H1 (cell line): ENCODE measurements around the gene PTHLH. TPM values are rescaled to one million over a fixed set of nuclear protein-coding genes. Genes with fewer than 3 reads are reported as not detected.
A peak's percentile ranks its signal among the peaks of the same experiment; 100 is the strongest.

ENCODE experiments used
- CTCF ChIA-PET: fragments of 300-600 bp; sonication (Branson Sonifier 250); formaldehyde crosslinking; loops from one replicate; lab custom pipeline; 2021; ENCODE audit not compliant: partially characterized antibody; lab: Charles Lee
- POLR2A ChIA-PET: fragments of 300-600 bp; sonication (Branson Sonifier 250); formaldehyde crosslinking; loops from one replicate; lab custom pipeline; 2021; ENCODE audit warnings: inconsistent platforms; ENCODE audit not compliant: partially characterized antibody; lab: Charles Lee
- DNase-seq, 2 experiments: peaks; one replicate each; pipeline versions ENCODE4 v3.0.0 to v3.0.0-alpha.2; 2010 to 2022; ENCODE audit warnings: low spot score in 2 of 2, low read depth in 1 of 2, mixed read lengths in 1 of 2
- FAIRE-seq: peaks from 2 replicates; lab custom pipeline; 2011; peaks lifted over from hg19 to GRCh38; lab: Jason Lieb, UNC
- H2AFZ ChIP-seq: 2 replicates; pipeline ENCODE4 v1.8.1; 2012; ENCODE audit warnings: low read length, inconsistent platforms
- H2AK5ac ChIP-seq: 2 replicates; pipeline ENCODE4 v1.6.1; 2013; ENCODE audit warnings: low read depth, low read length
- H2BK120ac ChIP-seq: replicated peaks from 2 replicates; pipeline ENCODE3; 2013; ENCODE audit warnings: low read depth, low read length, inconsistent platforms
- H2BK12ac ChIP-seq: 2 replicates; pipeline ENCODE4 v1.6.1; 2013; ENCODE audit warnings: low read depth, low read length
- H2BK15ac ChIP-seq: 2 replicates; pipeline ENCODE4 v1.6.1; 2013; ENCODE audit warnings: low read length
- H2BK20ac ChIP-seq: 2 replicates; pipeline ENCODE4 v1.6.1; 2013; ENCODE audit warnings: low read length
- H2BK5ac ChIP-seq: 2 replicates; pipeline ENCODE4 v1.6.1; 2013; ENCODE audit warnings: low read depth, low read length
- H3K14ac ChIP-seq: 2 replicates; pipeline ENCODE4 v1.6.1; 2013; ENCODE audit warnings: inconsistent platforms; ENCODE audit not compliant: insufficient read length
- H3K18ac ChIP-seq: 2 replicates; pipeline ENCODE4 v1.6.1; 2013; ENCODE audit warnings: low read length; ENCODE audit errors: extremely low read depth
- H3K23ac ChIP-seq: 2 replicates; pipeline ENCODE4 v1.6.1; 2013; ENCODE audit warnings: inconsistent platforms; ENCODE audit not compliant: insufficient read length
- H3K23me2 ChIP-seq: 2 replicates; pipeline ENCODE4 v1.6.1; 2013; ENCODE audit warnings: low read depth, low read length
- H3K27ac ChIP-seq: 2 replicates; pipeline ENCODE4 v1.6.1; 2011; ENCODE audit warnings: low read depth, low read length, inconsistent platforms
- H3K27me3 ChIP-seq, 4 experiments: replicated peaks in 1 of 4; 1 replicate in 1 of 4; 2 replicates in 3 of 4; pipeline versions ENCODE4 v1.6.1 to v1.8.1; 2011 to 2013; ENCODE audit warnings: low read length in 3 of 4, mild to moderate bottlenecking in 3 of 4, inconsistent platforms in 2 of 4, mixed read lengths in 2 of 4, moderate library complexity in 1 of 4; ENCODE audit not compliant: control insufficient read depth in 3 of 4, insufficient read depth in 3 of 4; ENCODE audit errors: extremely low read depth in 1 of 4
- H3K36me3 ChIP-seq, 4 experiments: 2 replicates each; pipeline versions ENCODE4 v1.6.1 to v1.8.1; 2011 to 2013; ENCODE audit warnings: mild to moderate bottlenecking in 4 of 4, low read length in 3 of 4, moderate library complexity in 2 of 4, control low read depth in 1 of 4, inconsistent platforms in 1 of 4; ENCODE audit not compliant: insufficient read depth in 4 of 4, control insufficient read depth in 2 of 4
- H3K4ac ChIP-seq: replicated peaks from 2 replicates; pipeline ENCODE3; 2013; ENCODE audit warnings: low read length, low read depth, mixed read lengths, inconsistent platforms; ENCODE audit not compliant: insufficient read length
- H3K4me1 ChIP-seq, 4 experiments: replicated peaks in 1 of 4; 1 replicate in 1 of 4; 2 replicates in 3 of 4; pipeline versions ENCODE4 v1.6.1 to v1.8.1; 2011 to 2013; ENCODE audit warnings: low read length in 3 of 4, inconsistent platforms in 2 of 4, mixed read lengths in 1 of 4; ENCODE audit not compliant: insufficient read depth in 4 of 4, control insufficient read depth in 3 of 4
- H3K4me2 ChIP-seq, 2 experiments: 2 replicates each; pipeline versions ENCODE4 v1.6.1 to v1.8.1; 2011 to 2013; ENCODE audit warnings: low read depth in 2 of 2, low read length in 2 of 2, control low read depth in 1 of 2, inconsistent platforms in 1 of 2, mild to moderate bottlenecking in 1 of 2; ENCODE audit not compliant: insufficient read depth in 1 of 2
- H3K4me3 ChIP-seq, 4 experiments: fragments of 200-600, 300-600 bp in 1 of 4; sonication (generic), shearing (Covaris generic), sonication (Bioruptor Twin) in 1 of 4; 2 replicates each; pipeline versions ENCODE4 v1.5.1 to v1.8.1; 2011 to 2016; ENCODE audit warnings: low read length in 4 of 4, low read depth in 3 of 4, control low read depth in 2 of 4, inconsistent platforms in 2 of 4, mild to moderate bottlenecking in 2 of 4, mixed read lengths in 1 of 4, moderate library complexity in 1 of 4; ENCODE audit not compliant: insufficient read depth in 2 of 4; ENCODE audit errors: extremely low read depth in 1 of 4
- H3K56ac ChIP-seq: replicated peaks from 2 replicates; pipeline ENCODE3; 2013; ENCODE audit warnings: low read depth, mild to moderate bottlenecking, mixed read lengths, low read length, inconsistent platforms; ENCODE audit not compliant: insufficient read length
- H3K79me1 ChIP-seq: 2 replicates; pipeline ENCODE4 v1.6.1; 2013; ENCODE audit warnings: low read depth, low read length, control low read depth
- H3K79me2 ChIP-seq, 2 experiments: 2 replicates each; pipeline versions ENCODE4 v1.6.1 to v1.8.1; 2012 to 2013; ENCODE audit warnings: low read length in 2 of 2, mild to moderate bottlenecking in 2 of 2, inconsistent platforms in 1 of 2; ENCODE audit not compliant: insufficient read depth in 2 of 2, control insufficient read depth in 1 of 2
- H3K9ac ChIP-seq, 4 experiments: replicated peaks in 1 of 4; 1 replicate in 1 of 4; 2 replicates in 3 of 4; pipeline versions ENCODE4 v1.6.1 to v1.8.1; 2011 to 2013; ENCODE audit warnings: low read depth in 3 of 4, low read length in 3 of 4, control low read depth in 2 of 4, mild to moderate bottlenecking in 2 of 4, moderate library complexity in 2 of 4, inconsistent platforms in 1 of 4; ENCODE audit errors: extremely low read depth in 1 of 4
- H3K9me3 ChIP-seq, 2 experiments: 2 replicates each; pipeline versions ENCODE4 v1.6.1 to v1.8.1; 2012 to 2013; ENCODE audit warnings: mild to moderate bottlenecking in 2 of 2, moderate library complexity in 2 of 2, control low read depth in 1 of 2, inconsistent platforms in 1 of 2, low read depth in 1 of 2, low read length in 1 of 2, mixed read lengths in 1 of 2; ENCODE audit not compliant: insufficient read depth in 2 of 2
- H4K20me1 ChIP-seq, 2 experiments: replicated peaks in 1 of 2; 2 replicates each; pipeline versions ENCODE3 to v1.8.1; 2011 to 2013; ENCODE audit warnings: inconsistent platforms in 2 of 2, low read length in 2 of 2, mild to moderate bottlenecking in 1 of 2; ENCODE audit not compliant: insufficient read depth in 2 of 2, control insufficient read depth in 1 of 2
- H4K5ac ChIP-seq: 2 replicates; pipeline ENCODE4 v1.6.1; 2013; ENCODE audit warnings: low read length, low read depth, mixed read lengths, inconsistent platforms; ENCODE audit not compliant: insufficient read length
- H4K8ac ChIP-seq: 2 replicates; pipeline ENCODE4 v1.8.0; 2013; ENCODE audit warnings: mild to moderate bottlenecking, moderate library complexity, low read length, inconsistent platforms; ENCODE audit not compliant: insufficient read depth; ENCODE audit errors: extremely low read depth
- H4K91ac ChIP-seq: replicated peaks from 2 replicates; pipeline ENCODE3; 2013; ENCODE audit warnings: low read length, mixed read lengths, inconsistent platforms; ENCODE audit not compliant: insufficient read length
- CEBPB ChIP-seq: IDR thresholded peaks from 2 replicates; pipeline ENCODE4 v1.6.1; 2012; ENCODE audit warnings: low read depth, low read length
- SIRT6 ChIP-seq: IDR thresholded peaks from one replicate; pipeline ENCODE4 v1.7.1; 2012; ENCODE audit warnings: low read length, inconsistent platforms
- WGBS, 2 experiments: shearing (Covaris generic) in 1 of 2; methylation state at CpG; one replicate each; pipeline versions ENCODE4 v1.1.6 to v1.1.7; 2013 to 2015; ENCODE audit warnings: low lambda C conversion rate in 2 of 2, mixed read lengths in 2 of 2, inconsistent platforms in 1 of 2, low coverage in 1 of 2, missing lambda C conversion rate in 1 of 2; ENCODE audit not compliant: insufficient replicate concordance in 2 of 2, insufficient coverage in 1 of 2, insufficient read length in 1 of 2; ENCODE audit errors: extremely low coverage in 1 of 2, missing lambda C conversion rate in 1 of 2; 5-methylcytosine and 5-hydroxymethylcytosine counted together
- polyA plus RNA-seq, 7 experiments: library from polyadenylated mRNA; depleted of rRNA in 3 of 7; stranded (reverse) in 5 of 7; unstranded in 2 of 7; fragments of >200 nt in 5 of 7; fragments of 200-250 nt in 2 of 7; gene quantifications; 1 replicate in 5 of 7; 2 replicates in 1 of 7; 4 replicates in 1 of 7; pipeline versions ENCODE4 v1.2.1 to v1.2.3, GENCODE V29; 2011 to 2013; ENCODE audit warnings: missing spikeins in 2 of 7, mixed read lengths in 2 of 7
- total RNA-seq: library from RNA; stranded (reverse); fragmentation: NEBNext Ultra II Directional; extraction: Animal tissue kit (Norgen Biotek cat#: 25700); gene quantifications from 2 replicates; pipeline ENCODE4 v1.2.1, GENCODE V29; 2021

PTHLH gene
- total and polyA plus RNA-seq, 2 of the 8 experiments (the other 6 are each of a cell fraction or from before 2014, with no cell fraction given): 0.32 TPM; not detected in 1

DNA sequence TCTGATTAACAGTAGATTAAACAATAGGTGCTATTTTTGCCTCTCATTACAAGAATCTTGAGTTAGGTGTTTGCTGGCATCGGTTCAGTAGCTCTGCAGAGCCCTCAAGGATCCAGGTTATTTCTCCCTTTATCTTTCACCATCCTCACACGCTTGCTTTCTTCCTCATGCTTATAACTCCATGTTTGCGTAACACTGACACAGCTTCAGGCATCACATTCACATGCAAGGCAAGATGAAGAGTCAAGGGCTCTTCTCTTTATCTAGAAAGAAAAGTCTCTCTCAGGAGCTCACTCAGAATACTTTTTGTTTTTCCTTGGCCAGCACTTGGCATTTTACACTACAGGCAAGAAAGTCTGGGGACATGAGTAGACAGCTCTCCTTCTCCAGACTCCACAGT lies 24.2 kb upstream of the PTHLH start:
- H3K4me2 ChIP-seq: 0 out of 4 replicates have a peak overlapping the region, but pooled peaks of 1 of the 2 experiments have one; percentile 5
- H3K4me3 ChIP-seq: no peak overlapping the region
- ChIA-PET POLR2A (no interaction called here), CTCF (interaction anchor here (1.0 kb wide), 1 partner anchor 179 kb away, joined by 3 read pairs; no protein-coding TSS in a partner anchor)
- no peak overlapping the region for H2BK12ac ChIP-seq
- peak overlapping the region; percentile 52; the same call in 1 of the 2 replicates for H2AFZ ChIP-seq
- no peaks in the 10 kb centered on the region for H4K20me1 ChIP-seq
- no peak overlapping the region for H2BK20ac ChIP-seq
- no peak overlapping the region for H3K14ac ChIP-seq
- no peak overlapping the region for H2BK120ac ChIP-seq
- peak; percentile 76 for FAIRE-seq
- H3K18ac ChIP-seq: no peak overlapping the region
- no peak overlapping the region for H4K91ac ChIP-seq
- H3K9ac ChIP-seq: no peak overlapping the region
- H3K23ac ChIP-seq: no peak overlapping the region
- H3K9me3 ChIP-seq: no peaks in the 10 kb centered on the region
- H3K27me3 ChIP-seq: no peaks in the 10 kb centered on the region
- no peak overlapping the region for H3K27ac ChIP-seq
- no peak overlapping the region for H3K56ac ChIP-seq
- DNase-seq: no peak
- no peak overlapping the region for H2AK5ac ChIP-seq
- H4K8ac ChIP-seq: no peak overlapping the region
- no peak overlapping the region for H4K5ac ChIP-seq
- H2BK15ac ChIP-seq: no peak overlapping the region
- no peak overlapping the region for H2BK5ac ChIP-seq
- WGBS, 2 experiments: 75% methylated on average over 3 of the region's 3 CpGs; no CpG with 5 or more reads in 1 of the 2 experiments
- no peaks in the 10 kb centered on the region for H3K79me1 ChIP-seq
- no peaks in the 10 kb centered on the region for H3K36me3 ChIP-seq
- H3K4ac ChIP-seq: no peak overlapping the region
- H3K4me1 ChIP-seq: peaks cover 0 to 4% (median 0%) of the 10 kb centered on the region in 4 experiments; a peak in 2 of 7 replicates
- no peaks in the 10 kb centered on the region for H3K79me2 ChIP-seq
- TF ChIP-seq CEBPB (peak; percentile 50; the same call in 1 of the 2 replicates), SIRT6 (no peak)
- no peaks in the 10 kb centered on the region for H3K23me2 ChIP-seq
